ENCODE measurements around the gene ADCY1.
"Not testable (repeated sequence)": the region's sequence is repeated elsewhere in the genome, so short reads cannot be mapped to it uniquely, and the experiment has no call there.

ADCY1 gene

DNA sequence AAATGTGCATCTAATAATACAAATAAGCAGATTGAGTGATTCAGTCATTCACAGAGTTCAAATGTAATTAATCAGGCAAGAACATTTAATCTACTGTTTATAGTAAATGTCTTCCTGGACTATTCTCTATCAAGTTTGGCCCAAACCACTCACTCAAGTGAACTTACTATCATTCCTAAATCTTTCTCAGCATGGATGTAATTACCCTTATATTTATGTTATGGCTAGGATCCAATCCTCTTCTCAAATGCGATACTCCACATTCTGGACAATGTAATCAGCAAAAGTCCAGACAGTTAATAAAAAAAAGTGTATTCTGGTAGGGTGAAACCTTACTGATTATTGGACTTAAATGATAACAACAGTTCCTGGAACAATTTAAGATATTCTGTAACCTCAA, 185.3 kb downstream of the ADCY1 start:
- DNase-seq (ENCODE audit: low read depth): not testable (repeated sequence)

GRCh38 chr7:45761545-45762205, 187.5 kb downstream of the ADCY1 start:
- DNase-seq (ENCODE audit: low read depth): not testable (repeated sequence)

DNA sequence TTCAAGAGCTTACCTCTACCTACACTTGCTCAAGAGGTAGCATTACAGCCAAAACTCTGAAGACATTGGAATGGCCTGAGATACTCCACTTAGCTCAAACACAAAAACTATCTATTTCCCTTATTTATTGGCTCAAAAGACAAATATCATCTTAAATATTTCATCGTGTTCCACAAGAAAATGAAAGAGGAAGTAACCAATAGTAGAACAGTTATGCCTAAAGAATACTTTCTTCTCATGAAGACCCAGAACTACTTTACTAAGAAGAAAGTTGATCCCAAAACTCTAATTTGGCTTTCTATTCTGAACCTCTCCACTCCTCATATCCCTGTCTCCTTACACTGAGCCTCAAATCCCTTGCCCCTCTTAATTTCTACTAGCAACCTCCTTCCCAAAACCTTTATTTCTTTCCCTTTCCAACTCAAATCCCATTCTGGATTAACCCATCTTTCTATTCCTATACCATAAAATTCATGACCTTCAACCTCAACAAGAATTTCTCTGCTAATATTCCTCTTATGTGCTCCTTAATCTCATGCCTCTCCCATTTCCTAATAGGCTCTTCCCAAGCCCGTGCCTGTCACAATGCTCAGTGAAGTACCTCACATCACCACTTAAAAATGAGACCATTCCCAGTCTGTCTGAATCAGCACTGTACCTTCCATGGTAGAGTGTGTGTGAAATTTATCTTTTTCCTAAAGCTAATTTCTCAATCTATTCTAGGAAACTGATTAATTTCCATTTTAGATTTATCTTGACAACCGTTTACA, 188.2 kb downstream of the ADCY1 start:
- not testable (repeated sequence) for DNase-seq (ENCODE audit: low read depth)

DNA sequence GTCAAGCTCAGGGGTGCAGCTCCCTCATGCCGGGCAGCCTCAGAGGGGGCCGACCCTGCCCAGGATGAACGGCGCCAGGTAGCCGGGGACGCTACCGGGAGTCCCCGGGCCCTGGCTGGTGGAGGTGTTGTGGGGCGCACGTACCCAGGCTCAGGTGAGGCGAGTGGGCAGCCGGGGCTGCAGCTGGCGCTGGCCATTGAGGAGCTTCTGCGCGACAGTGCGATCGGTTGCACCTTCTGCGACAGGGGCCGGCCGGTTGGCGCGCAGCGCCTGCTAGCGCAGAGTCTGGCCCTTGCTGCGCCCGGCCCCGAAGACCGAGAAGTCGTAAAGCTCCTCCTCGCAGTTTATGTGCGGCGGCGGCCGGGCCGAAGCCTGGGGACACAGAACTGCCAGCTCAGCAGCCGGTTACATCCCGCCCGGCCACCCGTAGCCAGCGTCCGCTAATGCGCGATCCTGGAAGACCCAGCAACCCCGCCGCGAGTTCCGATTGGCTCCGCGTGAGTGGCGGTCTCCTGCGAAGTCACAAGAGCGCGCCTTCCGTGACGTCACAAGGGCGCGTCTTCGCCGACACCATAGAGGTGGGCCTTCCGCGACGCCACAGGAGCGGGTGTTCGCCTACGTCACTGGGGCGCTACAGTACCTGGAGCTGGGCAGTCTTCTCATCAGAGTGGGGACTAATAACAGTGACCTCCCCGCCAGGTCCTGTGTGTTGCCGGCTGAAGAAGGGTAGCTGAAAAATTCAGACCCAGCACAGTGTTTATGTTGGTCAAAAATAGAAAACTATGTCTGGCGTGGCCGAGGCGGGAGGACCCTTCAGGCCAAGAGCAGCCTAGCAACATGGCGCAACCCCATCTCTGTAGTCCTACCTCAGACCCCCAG, 194.6 kb downstream of the ADCY1 start:
- peak; percentile 99 for DNase-seq (ENCODE audit: low read depth)

DNA sequence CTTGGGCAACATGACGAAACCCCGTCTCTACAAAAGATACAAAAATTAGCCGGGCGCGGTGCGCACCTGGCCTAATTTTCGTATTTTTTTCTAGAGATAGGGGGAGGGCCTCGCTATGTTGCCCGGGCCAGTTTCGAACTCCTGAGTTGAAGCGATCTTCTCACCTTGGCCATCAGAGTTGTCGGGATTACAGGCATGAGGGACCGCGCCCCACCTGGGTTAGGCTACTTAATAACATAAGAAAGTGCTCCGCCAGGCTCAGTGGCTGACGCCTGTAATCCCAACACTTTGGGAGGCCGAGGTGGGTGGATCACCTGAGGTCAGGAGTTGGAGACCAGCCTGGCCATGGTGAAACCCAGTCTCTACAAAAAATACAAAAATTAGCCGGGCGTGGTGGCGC, 195.5 kb downstream of the ADCY1 start:
- not testable (repeated sequence) for DNase-seq (ENCODE audit: low read depth)
